Suppressor macrophage treated with lipopolysaccharide for 4 hours (primary cell): ENCODE data around the gene FITM1.

Experiments used
- DNase-seq: peaks from one replicate; pipeline ENCODE4 v3.0.0-alpha.2; 2020

Gene FITM1

GRCh38 chr14:24130380-24130716, at the start of gene FITM1:
FITM1 (plus strand) TSS chr14:24130659; CDS start chr14:24131564, 905 bp downstream.
- DNase-seq = no peak

- peak; percentile 34 for DNase-seq
Observed at GRCh38 chr14:24080888-24081738, 49.3 kb upstream of the FITM1 start.

GRCh38 chr14:24081739-24082211, 48.7 kb upstream of the FITM1 start:
- DNase-seq = no peak

- DNase-seq = no peak
Observed at GRCh38 chr14:24082411-24083080, 47.9 kb upstream of the FITM1 start.

- DNase-seq = no peak
Observed at GRCh38 chr14:24083462-24083861, 47.0 kb upstream of the FITM1 start.

GRCh38 chr14:24084440-24084839, 46.0 kb upstream of the FITM1 start:
- no peak for DNase-seq

GRCh38 chr14:24085215-24085614, 45.2 kb upstream of the FITM1 start:
- DNase-seq = no peak

GRCh38 chr14:24086193-24086955, 44.1 kb upstream of the FITM1 start:
- DNase-seq = no peak

GRCh38 chr14:24087004-24087403, 43.5 kb upstream of the FITM1 start:
- no peak for DNase-seq

GRCh38 chr14:24088095-24088494, 42.4 kb upstream of the FITM1 start:
- no peak for DNase-seq

GRCh38 chr14:24089890-24090289, 40.6 kb upstream of the FITM1 start:
- DNase-seq = no peak

GRCh38 chr14:24092110-24092504, 38.4 kb upstream of the FITM1 start:
- DNase-seq = no peak

- DNase-seq = peak; percentile 58
Observed at GRCh38 chr14:24092505-24093206, 37.8 kb upstream of the FITM1 start.

- no peak for DNase-seq
Observed at GRCh38 chr14:24093207-24093900, 37.1 kb upstream of the FITM1 start.

GRCh38 chr14:24093901-24094840, 36.3 kb upstream of the FITM1 start, which contains the start of gene PCK2:
PCK2 (plus strand) TSS chr14:24094311; CDS start chr14:24094406, 95 bp downstream.
- DNase-seq = peak; percentile 93

GRCh38 chr14:24094841-24095270, 35.6 kb upstream of the FITM1 start:
- DNase-seq = no peak

GRCh38 chr14:24095271-24096068, 35.0 kb upstream of the FITM1 start:
- peak; percentile 82 for DNase-seq

- DNase-seq = no peak
Observed at GRCh38 chr14:24096545-24097181, 33.8 kb upstream of the FITM1 start.

GRCh38 chr14:24098229-24098926, 32.1 kb upstream of the FITM1 start:
- DNase-seq = no peak
